Measurements from ENCODE around the gene TMEM97. TPM values are rescaled to one million over a fixed set of nuclear protein-coding genes. Genes with fewer than 3 reads are reported as not detected.

Gene TMEM97
- polyA plus RNA-seq, 1 donor from 2014 or later, result 16.9 TPM

GRCh38 chr17:28324267-28324745 is 5.3 kb downstream of the TMEM97 start:
- Histone ChIP-seq H4K20me1 (ENCODE audit: insufficient read depth) (no peaks in the 10 kb centered on the region), H3K27me3 (ENCODE audit: insufficient read depth, low read depth, low read length) (no peaks in the 10 kb centered on the region), H3K27ac (ENCODE audit: low read length) (no peak overlapping the region), H3K79me2 (replicated peaks; ENCODE audit: insufficient read depth, low read length) (peaks cover 46% of the 10 kb centered on the region), H3K9me3 (ENCODE audit: low read length) (no peaks in the 10 kb centered on the region), H2AFZ (ENCODE audit: low read depth, low read length) (no peak overlapping the region), H3K4me2 (ENCODE audit: low read length) (no peak overlapping the region), H3K9ac (ENCODE audit: low read length) (peak overlapping the region; percentile 6), H3K9me2 (ENCODE audit: insufficient read depth, low read length) (no peaks in the 10 kb centered on the region), H3K4me3 (ENCODE audit: low read length) (no peak overlapping the region), H3F3A (ENCODE audit: insufficient read depth, low read length, poor library complexity, severe bottlenecking) (no peaks in the 10 kb centered on the region), H3K36me3 (ENCODE audit: insufficient read depth, low read length) (peaks cover 6% of the 10 kb centered on the region)
- TF ChIP-seq RAD21 (conservative IDR thresholded peaks at IDR 0.05), result no peak
- no peak for TF ChIP-seq MXI1 (conservative IDR thresholded peaks at IDR 0.05; ENCODE audit: poor library complexity, severe bottlenecking)
- TF ChIP-seq, protein P1, sequence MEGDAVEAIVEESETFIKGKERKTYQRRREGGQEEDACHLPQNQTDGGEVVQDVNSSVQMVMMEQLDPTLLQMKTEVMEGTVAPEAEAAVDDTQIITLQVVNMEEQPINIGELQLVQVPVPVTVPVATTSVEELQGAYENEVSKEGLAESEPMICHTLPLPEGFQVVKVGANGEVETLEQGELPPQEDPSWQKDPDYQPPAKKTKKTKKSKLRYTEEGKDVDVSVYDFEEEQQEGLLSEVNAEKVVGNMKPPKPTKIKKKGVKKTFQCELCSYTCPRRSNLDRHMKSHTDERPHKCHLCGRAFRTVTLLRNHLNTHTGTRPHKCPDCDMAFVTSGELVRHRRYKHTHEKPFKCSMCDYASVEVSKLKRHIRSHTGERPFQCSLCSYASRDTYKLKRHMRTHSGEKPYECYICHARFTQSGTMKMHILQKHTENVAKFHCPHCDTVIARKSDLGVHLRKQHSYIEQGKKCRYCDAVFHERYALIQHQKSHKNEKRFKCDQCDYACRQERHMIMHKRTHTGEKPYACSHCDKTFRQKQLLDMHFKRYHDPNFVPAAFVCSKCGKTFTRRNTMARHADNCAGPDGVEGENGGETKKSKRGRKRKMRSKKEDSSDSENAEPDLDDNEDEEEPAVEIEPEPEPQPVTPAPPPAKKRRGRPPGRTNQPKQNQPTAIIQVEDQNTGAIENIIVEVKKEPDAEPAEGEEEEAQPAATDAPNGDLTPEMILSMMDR (IDR thresholded peaks at IDR 0.05; ENCODE audit: poor library complexity, severe bottlenecking), result no peak
- no peak for TF ChIP-seq EP300 (conservative IDR thresholded peaks at IDR 0.05; ENCODE audit: poor library complexity, severe bottlenecking)

- H3K36me3 ChIP-seq (ENCODE audit: insufficient read depth, low read length), result peaks cover 6% of the 10 kb centered on the region
- H4K20me1 ChIP-seq (ENCODE audit: insufficient read depth), result no peaks in the 10 kb centered on the region
- no peak overlapping the region for H3K27ac ChIP-seq (ENCODE audit: low read length)
- H3K79me2 ChIP-seq (replicated peaks; ENCODE audit: insufficient read depth, low read length), result peaks cover 42% of the 10 kb centered on the region
- no peak overlapping the region for H2AFZ ChIP-seq (ENCODE audit: low read depth, low read length)
- H3K9me2 ChIP-seq (ENCODE audit: insufficient read depth, low read length), result no peaks in the 10 kb centered on the region
- no peaks in the 10 kb centered on the region for H3K9me3 ChIP-seq (ENCODE audit: low read length)
- no peaks in the 10 kb centered on the region for H3K27me3 ChIP-seq (ENCODE audit: insufficient read depth, low read depth, low read length)
- H3F3A ChIP-seq (ENCODE audit: insufficient read depth, low read length, poor library complexity, severe bottlenecking), result no peaks in the 10 kb centered on the region
- H3K9ac ChIP-seq (ENCODE audit: low read length), result peak overlapping the region; percentile 6
- no peak overlapping the region for H3K4me2 ChIP-seq (ENCODE audit: low read length)
- no peak for TF ChIP-seq TAF1 (IDR thresholded peaks at IDR 0.05; ENCODE audit: low read depth)
- no peak for TF ChIP-seq RAD21 (conservative IDR thresholded peaks at IDR 0.05)
- TF ChIP-seq REST (IDR thresholded peaks at IDR 0.05; ENCODE audit: borderline replicate concordance), result no peak
- no peak for TF ChIP-seq EP300 (conservative IDR thresholded peaks at IDR 0.05; ENCODE audit: poor library complexity, severe bottlenecking)
- TF ChIP-seq POLR2AphosphoS5 (IDR thresholded peaks at IDR 0.05), result no peak
- TF ChIP-seq EZH2 (IDR thresholded peaks at IDR 0.05; ENCODE audit: borderline replicate concordance, insufficient read depth, low read length, poor library complexity, severe bottlenecking), result no peak
- TF ChIP-seq SMC3 (conservative IDR thresholded peaks at IDR 0.05; ENCODE audit: poor library complexity), result no peak
- no peak for TF ChIP-seq MXI1 (conservative IDR thresholded peaks at IDR 0.05; ENCODE audit: poor library complexity, severe bottlenecking)
- TF ChIP-seq, protein P1 (IDR thresholded peaks at IDR 0.05; ENCODE audit: poor library complexity, severe bottlenecking), result no peak
- H3K4me3 ChIP-seq (ENCODE audit: low read length), result no peak overlapping the region
These were observed 5.8 kb downstream of the TMEM97 start for GRCh38 chr17:28324781-28325180.

Measured in neural cell (in vitro differentiated cells).